Measurements from ENCODE around the gene PRR14L.
"Not testable (repeated sequence)": the region's sequence is repeated elsewhere in the genome, so short reads cannot be mapped to it uniquely, and the experiment has no call there.

- not testable (repeated sequence) for TF ChIP-seq EZH2 (optimal IDR thresholded peaks at IDR 0.05; ENCODE audit: low read depth, low read length); CTCF (IDR thresholded peaks at IDR 0.05; ENCODE audit: low read length)
These were observed 89.0 kb downstream of the PRR14L start for GRCh38 chr22:31660860-31661341.

All from MM.1S (cell line).